ENCODE results near the gene PDZRN3. TPM values are rescaled to one million over a fixed set of nuclear protein-coding genes. Genes with fewer than 3 reads are reported as not detected.

Gene PDZRN3
- polyA plus RNA-seq, 1 of the 3 experiments (the other 2 are of a cell fraction): 10.3 TPM

GRCh38 chr3:73405000-73405399 lies 219.7 kb downstream of the PDZRN3 start:
- Histone ChIP-seq H3K27me3 (ENCODE audit: insufficient read depth) (no peaks in the 10 kb centered on the region), H3K36me3 (replicated peaks in 1 of 2; ENCODE audit: control insufficient read depth in 1 of 2, insufficient read depth in 2 of 2, low read length in 1 of 2) (peaks cover 29 to 33% of the 10 kb centered on the region in 2 experiments), H3K4me3 (ENCODE audit: low read depth in 2 of 2, low read length in 1 of 2) (no peak overlapping the region), H3K9me3 (no peaks in the 10 kb centered on the region), H3K9me2 (no peaks in the 10 kb centered on the region), H3K4me1 (ENCODE audit: control insufficient read depth in 1 of 2, insufficient read depth in 2 of 2, low read depth in 1 of 2, low read length in 1 of 2) (peaks cover 3 to 40% of the 10 kb centered on the region in 2 experiments; a peak in 3 of 4 replicates), H3K79me2 (ENCODE audit: insufficient read depth) (peaks cover 23% of the 10 kb centered on the region; the same call in 1 of the 2 replicates), H3K27ac (ENCODE audit: low read depth in 2 of 2, low read length in 1 of 2) (no peak overlapping the region), H3K4me2 (no peak overlapping the region), H3K9ac (no peak overlapping the region), H2AFZ (ENCODE audit: low read depth) (no peak overlapping the region), H4K20me1 (ENCODE audit: insufficient read depth) (peaks cover 30% of the 10 kb centered on the region; the same call in 1 of the 2 replicates), H3F3A (replicated peaks; ENCODE audit: insufficient read depth) (peaks cover 4% of the 10 kb centered on the region)
- CTCF ChIA-PET: no interaction called here
- TF ChIP-seq FOXM1 (IDR thresholded peaks at IDR 0.05; ENCODE audit: low read depth): no peak
- no peak for TF ChIP-seq TCF12 (IDR thresholded peaks at IDR 0.05)
- no peak for TF ChIP-seq USF2 (IDR thresholded peaks at IDR 0.05; ENCODE audit: borderline replicate concordance, low read depth, low read length)
- TF ChIP-seq SMC3 (IDR thresholded peaks at IDR 0.05; ENCODE audit: low read depth, low read length): no peak
- no peak for TF ChIP-seq RXRA (IDR thresholded peaks at IDR 0.05; ENCODE audit: borderline replicate concordance, low read depth)
- TF ChIP-seq RFX5 (IDR thresholded peaks at IDR 0.05; ENCODE audit: low read length): no peak
- TF ChIP-seq USF1 (IDR thresholded peaks at IDR 0.05; ENCODE audit: borderline replicate concordance, low read depth): no peak
- no peak for TF ChIP-seq MAX (IDR thresholded peaks at IDR 0.05; ENCODE audit: low read depth)
- TF ChIP-seq NFIC (IDR thresholded peaks at IDR 0.05; ENCODE audit: borderline replicate concordance): no peak
- no peak for TF ChIP-seq YY1 (IDR thresholded peaks at IDR 0.05; ENCODE audit: low read depth)
- TF ChIP-seq TAF1 (IDR thresholded peaks at IDR 0.05; ENCODE audit: borderline replicate concordance, low read depth, low read length): no peak
- no peak for TF ChIP-seq POLR2AphosphoS5 (IDR thresholded peaks at IDR 0.05; ENCODE audit: low read depth, low read length)
- TF ChIP-seq CTCF (IDR thresholded peaks at IDR 0.05): no peak
- no peak for TF ChIP-seq RCOR1 (IDR thresholded peaks at IDR 0.05; ENCODE audit: low read length)
- no peak for TF ChIP-seq MEF2A (IDR thresholded peaks at IDR 0.05; ENCODE audit: borderline replicate concordance, low read depth)
- TF ChIP-seq GABPA (IDR thresholded peaks at IDR 0.05; ENCODE audit: low read depth): no peak
- 96% methylated on average over 4 of the region's 4 CpGs for WGBS (ENCODE audit: low lambda C conversion rate)
- POLR2A ChIA-PET: no interaction called here
- DNase-seq: no peak

All from SK-N-SH (cell line).